Endodermal cell (in vitro differentiated cells): ENCODE results near the gene HS6ST3. TPM values are rescaled to one million over a fixed set of nuclear protein-coding genes. Genes with fewer than 3 reads are reported as not detected.

Experiments
- DNase-seq: peaks from one replicate; pipeline ENCODE4 v3.0.0-alpha.2; 2017
- H3K27ac ChIP-seq: 2 replicates; pipeline ENCODE4 v1.5.1; 2013; ENCODE audit warnings: mild to moderate bottlenecking, low read depth, low read length, moderate library complexity
- H3K27me3 ChIP-seq: 2 replicates; pipeline ENCODE4 v1.6.1; 2013; ENCODE audit warnings: mild to moderate bottlenecking, low read length, moderate library complexity; ENCODE audit not compliant: insufficient read depth, control insufficient read depth, poor library complexity, severe bottlenecking
- H3K36me3 ChIP-seq: 2 replicates; pipeline ENCODE4 v1.7.0; 2013; ENCODE audit warnings: mild to moderate bottlenecking, low read length, moderate library complexity; ENCODE audit not compliant: control insufficient read depth, insufficient read depth
- H3K4me1 ChIP-seq: one replicate; pipeline ENCODE4 v1.7.0; 2013; ENCODE audit warnings: low read length; ENCODE audit not compliant: control insufficient read depth, insufficient read depth
- H3K4me3 ChIP-seq: 2 replicates; pipeline ENCODE4 v1.5.1; 2013; ENCODE audit warnings: mild to moderate bottlenecking, low read length, moderate library complexity
- H3K9ac ChIP-seq: 2 replicates; pipeline ENCODE4 v1.6.1; 2013; ENCODE audit warnings: mild to moderate bottlenecking, low read length, moderate library complexity; ENCODE audit not compliant: poor library complexity, severe bottlenecking; ENCODE audit errors: extremely low read depth
- H3K9me3 ChIP-seq: 2 replicates; pipeline ENCODE4 v1.6.1; 2013; ENCODE audit warnings: mild to moderate bottlenecking, low read length, moderate library complexity; ENCODE audit not compliant: control insufficient read depth
- H3K27ac Mint-ChIP-seq: 2 replicates; pipeline ENCODE4 v1.8.0; 2020; ENCODE audit warnings: mixed read lengths
- H3K27me3 Mint-ChIP-seq: 2 replicates; pipeline ENCODE4 v1.8.0; 2021; ENCODE audit warnings: mild to moderate bottlenecking, mixed read lengths; ENCODE audit not compliant: insufficient read depth
- H3K36me3 Mint-ChIP-seq: 2 replicates; pipeline ENCODE4 v1.8.0; 2020; ENCODE audit warnings: low read depth, mixed read lengths
- H3K4me1 Mint-ChIP-seq: 2 replicates; pipeline ENCODE4 v1.8.0; 2020; ENCODE audit warnings: mixed read lengths
- H3K4me3 Mint-ChIP-seq: 2 replicates; pipeline ENCODE4 v1.8.0; 2020; ENCODE audit warnings: mild to moderate bottlenecking, moderate library complexity, mixed read lengths
- H3K9me3 Mint-ChIP-seq: 2 replicates; pipeline ENCODE4 v1.8.0; 2020; ENCODE audit warnings: mild to moderate bottlenecking, mixed read lengths
- CTCF ChIP-seq: fragments of 200-600 bp; sonication (generic); conservative IDR thresholded peaks from 2 replicates; pipeline ENCODE4 v1.5.0; 2021; ENCODE audit warnings: antibody characterized with exemption, mild to moderate bottlenecking
- WGBS, 2 experiments: methylation state at CpG; one replicate each; pipeline versions ENCODE4 v1.1.5 to v1.1.7; 2013; ENCODE audit warnings: missing lambda C conversion rate in 2 of 2, mixed read lengths in 1 of 2; ENCODE audit not compliant: insufficient coverage in 1 of 2, insufficient read length in 1 of 2; 5-methylcytosine and 5-hydroxymethylcytosine counted together
- total RNA-seq, 2 donors: library from RNA; stranded (reverse); fragmentation: NEBNext Ultra II Directional in 1 of 2; extraction: Animal tissue kit (Norgen Biotek cat#: 25700) in 1 of 2; gene quantifications; 2 replicates in 1 of 2; 3 replicates in 1 of 2; pipeline ENCODE4 v1.2.1, GENCODE V29; 2021

The HS6ST3 gene
- total RNA-seq, 2 donors from 2014 or later = 0.84 to 1.1 TPM

- 79 to 98% methylated on average over 2 to 3 of the region's 3 CpGs for WGBS, 2 experiments
- DNase-seq = no peak
- Histone ChIP-seq H3K9me3 (no peaks in the 10 kb centered on the region), H3K27ac (no peak overlapping the region), H3K9ac (no peak overlapping the region), H3K4me1 (no peaks in the 10 kb centered on the region), H3K4me3 (no peak overlapping the region), H3K27me3 (no peaks in the 10 kb centered on the region), H3K36me3 (no peaks in the 10 kb centered on the region)
- no peak overlapping the region for H3K27ac Mint-ChIP-seq
- H3K9me3 Mint-ChIP-seq = no peaks in the 10 kb centered on the region
- TF ChIP-seq CTCF = no peak
- H3K4me3 Mint-ChIP-seq = no peak overlapping the region
- peaks cover 5% of the 10 kb centered on the region for H3K4me1 Mint-ChIP-seq
- no peaks in the 10 kb centered on the region for H3K36me3 Mint-ChIP-seq
- H3K27me3 Mint-ChIP-seq = peaks cover 2% of the 10 kb centered on the region
Measured at GRCh38 chr13:96540670-96541069, 450.8 kb downstream of the HS6ST3 start.

- Histone ChIP-seq H3K9ac (no peak overlapping the region), H3K27me3 (no peaks in the 10 kb centered on the region), H3K9me3 (no peaks in the 10 kb centered on the region), H3K27ac (no peak overlapping the region), H3K4me3 (no peak overlapping the region), H3K4me1 (no peaks in the 10 kb centered on the region), H3K36me3 (no peaks in the 10 kb centered on the region)
- no peak for TF ChIP-seq CTCF
- Mint-ChIP-seq H3K4me3 (no peak overlapping the region), H3K36me3 (no peaks in the 10 kb centered on the region), H3K4me1 (peaks cover 7% of the 10 kb centered on the region), H3K9me3 (no peaks in the 10 kb centered on the region), H3K27me3 (no peaks in the 10 kb centered on the region), H3K27ac (no peak overlapping the region)
- DNase-seq = no peak
- WGBS, 2 experiments = 91 to 100% methylated on average over 1 to 2 of the region's 2 CpGs
Measured at GRCh38 chr13:96542986-96543385, 453.1 kb downstream of the HS6ST3 start.

- peaks cover 7% of the 10 kb centered on the region for H3K4me1 Mint-ChIP-seq
Measured at GRCh38 chr13:96544957-96545356, 455.1 kb downstream of the HS6ST3 start.

More at GRCh38 chr13:96544957-96545356, 455.1 kb downstream of the HS6ST3 start:
- Histone ChIP-seq H3K27ac (no peak overlapping the region), H3K9ac (no peak overlapping the region), H3K4me3 (no peak overlapping the region), H3K4me1 (no peaks in the 10 kb centered on the region), H3K27me3 (no peaks in the 10 kb centered on the region), H3K9me3 (no peaks in the 10 kb centered on the region), H3K36me3 (no peaks in the 10 kb centered on the region)
- no peak for DNase-seq
- no peaks in the 10 kb centered on the region for H3K36me3 Mint-ChIP-seq
- no peak overlapping the region for H3K27ac Mint-ChIP-seq
- peaks cover 3% of the 10 kb centered on the region for H3K27me3 Mint-ChIP-seq
- H3K4me3 Mint-ChIP-seq = no peak overlapping the region
- H3K9me3 Mint-ChIP-seq = no peaks in the 10 kb centered on the region
- no peak for TF ChIP-seq CTCF
- WGBS, 2 experiments = 84 to 93% methylated on average over 2 of the region's 2 CpGs
